ENCODE data around the gene KDM4B. TPM values are rescaled to one million over a fixed set of nuclear protein-coding genes. Genes with fewer than 3 reads are reported as not detected.
A peak's percentile ranks its signal among the peaks of the same experiment; 100 is the strongest.

The KDM4B gene
- total and polyA plus RNA-seq, 2 of the 8 experiments (the other 6 are each of a cell fraction or from before 2014, with no cell fraction given) = 12.0 to 31.9 TPM

GRCh38 chr19:5131031-5131505 lies 162.2 kb downstream of the KDM4B start:
- H3K23ac ChIP-seq (ENCODE audit: insufficient read length) = no peak overlapping the region
- TF ChIP-seq MAX (IDR thresholded peaks at IDR 0.05) = peak; percentile 89
- peak; percentile 62 for TF ChIP-seq E2F6 (IDR thresholded peaks at IDR 0.05)
- TF ChIP-seq KDM1A (IDR thresholded peaks at IDR 0.05; ENCODE audit: borderline replicate concordance, low read length) = no peak
- TF ChIP-seq CTCF (IDR thresholded peaks at IDR 0.05; ENCODE audit: control extremely low read depth in 1 of 3, insufficient read depth in 1 of 3, low read depth in 1 of 3, low read length in 3 of 3) = peak; percentile 12 to 54 (median 24)
- peak overlapping the region; percentile 72; the same call in 1 of the 2 replicates for H2BK15ac ChIP-seq (ENCODE audit: low read length)
- peak overlapping the region; percentile 61 for H4K91ac ChIP-seq (replicated peaks; ENCODE audit: insufficient read length, low read length)
- peak overlapping the region; percentile 71 for H4K8ac ChIP-seq (ENCODE audit: extremely low read depth, insufficient read depth, low read length)
- WGBS, 2 experiments (ENCODE audit: extremely low coverage in 1 of 2, insufficient coverage in 1 of 2, insufficient read length in 1 of 2, insufficient replicate concordance in 2 of 2, low coverage in 1 of 2, low lambda C conversion rate in 2 of 2, missing lambda C conversion rate in 1 of 2) = 87% methylated on average over 18 of the region's 21 CpGs; no CpG with 5 or more reads in 1 of the 2 experiments
- no peak overlapping the region for H3K56ac ChIP-seq (replicated peaks; ENCODE audit: insufficient read length, low read depth, low read length)
- H3K4me3 ChIP-seq (ENCODE audit: extremely low read depth in 1 of 4, insufficient read depth in 2 of 4, low read depth in 3 of 4, low read length in 4 of 4) = no peak overlapping the region
- H2BK20ac ChIP-seq (ENCODE audit: low read length) = no peak overlapping the region
- H3K36me3 ChIP-seq (ENCODE audit: control insufficient read depth in 2 of 4, insufficient read depth in 4 of 4, low read length in 3 of 4) = peaks cover 5 to 14% (median 8%) of the 10 kb centered on the region in 4 experiments; a peak in 4 of 8 replicates
- H3K27me3 ChIP-seq (replicated peaks in 1 of 4; ENCODE audit: control insufficient read depth in 3 of 4, extremely low read depth in 1 of 4, insufficient read depth in 3 of 4, low read length in 3 of 4) = no peaks in the 10 kb centered on the region
- H2BK120ac ChIP-seq (replicated peaks; ENCODE audit: low read depth, low read length) = no peak overlapping the region
- H3K9me3 ChIP-seq (ENCODE audit: insufficient read depth in 2 of 2, low read depth in 1 of 2, low read length in 1 of 2) = no peaks in the 10 kb centered on the region
- no peaks in the 10 kb centered on the region for H3K79me1 ChIP-seq (ENCODE audit: low read depth, low read length)
- CTCF ChIA-PET (ENCODE audit: partially characterized antibody) = interaction anchor here (0.8 to 2.8 kb wide), 5 partner anchors 16 to 373 kb away, joined by 3 to 18 read pairs (median 11); no protein-coding TSS in a partner anchor
- peak overlapping the region; percentile 87; the same call in 1 of the 2 replicates for H2BK5ac ChIP-seq (ENCODE audit: low read depth, low read length)
- no peak overlapping the region; a peak in 1 of 4 replicates for H3K4me2 ChIP-seq (ENCODE audit: insufficient read depth in 1 of 2, low read depth in 2 of 2, low read length in 2 of 2)
- peak overlapping the region; percentile 85 for H3K4ac ChIP-seq (replicated peaks; ENCODE audit: insufficient read length, low read depth, low read length)
- FAIRE-seq = no peak
- peak overlapping the region; percentile 87; the same call in 1 of the 2 replicates for H2BK12ac ChIP-seq (ENCODE audit: low read depth, low read length)
- POLR2A ChIA-PET (ENCODE audit: partially characterized antibody) = interaction anchor here (1.2 to 2.3 kb wide), 2 partner anchors 21 to 78 kb away, joined by 3 to 5 read pairs; no protein-coding TSS in a partner anchor
- H2AFZ ChIP-seq (ENCODE audit: low read length) = no peak overlapping the region
- no peaks in the 10 kb centered on the region for H3K79me2 ChIP-seq (ENCODE audit: control insufficient read depth in 1 of 2, insufficient read depth in 2 of 2, low read length in 2 of 2)
- peak overlapping the region; percentile 78; the same call in 1 of the 2 replicates for H3K18ac ChIP-seq (ENCODE audit: extremely low read depth, low read length)
- H3K23me2 ChIP-seq (ENCODE audit: low read depth, low read length) = no peaks in the 10 kb centered on the region
- H4K5ac ChIP-seq (ENCODE audit: insufficient read length, low read depth, low read length) = peak overlapping the region; percentile 50
- DNase-seq (ENCODE audit: low read depth in 1 of 2, low spot score in 2 of 2) = no peak
- H3K14ac ChIP-seq (ENCODE audit: insufficient read length) = no peak overlapping the region
- peaks cover under 1 to 46% (median 38%) of the 10 kb centered on the region in 4 experiments for H3K4me1 ChIP-seq (replicated peaks in 1 of 4; ENCODE audit: control insufficient read depth in 3 of 4, insufficient read depth in 4 of 4, low read length in 3 of 4)
- peaks cover 0 to 1% of the 10 kb centered on the region in 2 experiments for H4K20me1 ChIP-seq (replicated peaks in 1 of 2; ENCODE audit: control insufficient read depth in 1 of 2, insufficient read depth in 2 of 2, low read length in 2 of 2)
- H2AK5ac ChIP-seq (ENCODE audit: low read depth, low read length) = no peak overlapping the region
- H3K9ac ChIP-seq (replicated peaks in 1 of 4; ENCODE audit: extremely low read depth in 1 of 4, low read depth in 3 of 4, low read length in 3 of 4) = no peak overlapping the region
- H3K27ac ChIP-seq (ENCODE audit: low read depth, low read length) = no peak overlapping the region; the same call in 1 of the 2 replicates
